Psoas muscle (tissue), 8 donors: ENCODE data around the gene MIER2. TPM values are rescaled to one million over a fixed set of nuclear protein-coding genes. Genes with fewer than 3 reads are reported as not detected.

Experiments used
- ATAC-seq, 4 donors: fragments of 200-7000 bp; cut with Tn5 transposase; one replicate each; pipeline ENCODE4 v1.9.1; 2020; ENCODE audit warnings: moderate library complexity in 3 of 4, mild to moderate bottlenecking in 2 of 4
- DNase-seq, 2 donors: peaks; one replicate each; pipeline ENCODE4 v3.0.0-alpha.2; 2020
- H3K27ac ChIP-seq: fragments of 200-600 bp; one replicate; pipeline ENCODE4 v1.8.0; 2022
- H3K27me3 ChIP-seq, 3 donors: fragments of 200-600 bp in 1 of 3; one replicate each; pipeline versions ENCODE4 v1.6.1 to v1.8.0; 2013 to 2022; ENCODE audit warnings: low read length in 2 of 3, mild to moderate bottlenecking in 2 of 3, moderate library complexity in 1 of 3; ENCODE audit not compliant: insufficient read depth in 3 of 3
- H3K36me3 ChIP-seq, 2 donors: fragments of 200-600 bp in 1 of 2; one replicate each; pipeline versions ENCODE4 v1.6.1 to v1.8.0; 2013 to 2022; ENCODE audit warnings: low read depth in 1 of 2, mild to moderate bottlenecking in 1 of 2, moderate library complexity in 1 of 2; ENCODE audit not compliant: insufficient read depth in 1 of 2
- H3K4me1 ChIP-seq: fragments of 200-600 bp; one replicate; pipeline ENCODE4 v1.8.0; 2022
- H3K4me3 ChIP-seq: fragments of 200-600 bp; one replicate; pipeline ENCODE4 v1.8.0; 2022; ENCODE audit warnings: mild to moderate bottlenecking
- H3K9me3 ChIP-seq: fragments of 200-600 bp; one replicate; pipeline ENCODE4 v1.8.0; 2022
- WGBS, 3 donors: extraction: QIAGEN DNeasy Blood & Tissue Kit; methylation state at CpG; one replicate each; pipeline versions ENCODE4 v1.1.6 to v1.1.7; 2013; 5-methylcytosine and 5-hydroxymethylcytosine counted together
- intact Hi-C, 2 donors: fragments of 100-400 bp; cut with DNase I; formaldehyde crosslinking; loops; one replicate each; pipeline versions ENCODE4 v1.11.0 to v1.14.2; 2022
- polyA plus RNA-seq, 3 donors: library from polyadenylated mRNA; stranded (reverse); fragments of 200-250 nt; gene quantifications; one replicate each; pipeline ENCODE4 v1.2.3, GENCODE V29; 2013
- total RNA-seq, 4 donors: library from RNA; stranded (reverse); fragmentation: NEBNext Ultra II Directional in 2 of 4; extraction: Animal tissue kit (Norgen Biotek cat#: 25700) in 2 of 4; gene quantifications; one replicate each; pipeline versions ENCODE4 v1.2.1 to v1.2.4, GENCODE V29; 2021 to 2023
- TF ChIP-seq, protein P1 (sequence below): fragments of 200-600 bp; IDR thresholded peaks from one replicate; pipeline ENCODE4 v1.8.0; 2022; ENCODE audit warnings: antibody characterized with exemption
- donor health status: healthy with polysubstance abuse.
- donor health status: DM: no; HTN: no; CAD: no; lungs with moderate emphysema.
- donor health status: Bipolar disorder and iron deficiency.
- donor health status: healthy.
- donor health status: DM: yes; HTN: yes; CAD: no.
- donor health status: DM: no; HTN: no; CAD: no.
- donor health status: DM: no; HTN: no; CAD: no.
- donor health status: DM: yes; HTN: yes; CAD: no.

MIER2 gene
- total and polyA plus RNA-seq, 7 donors = 13.3 to 22.2 (median 19.1) TPM

DNA sequence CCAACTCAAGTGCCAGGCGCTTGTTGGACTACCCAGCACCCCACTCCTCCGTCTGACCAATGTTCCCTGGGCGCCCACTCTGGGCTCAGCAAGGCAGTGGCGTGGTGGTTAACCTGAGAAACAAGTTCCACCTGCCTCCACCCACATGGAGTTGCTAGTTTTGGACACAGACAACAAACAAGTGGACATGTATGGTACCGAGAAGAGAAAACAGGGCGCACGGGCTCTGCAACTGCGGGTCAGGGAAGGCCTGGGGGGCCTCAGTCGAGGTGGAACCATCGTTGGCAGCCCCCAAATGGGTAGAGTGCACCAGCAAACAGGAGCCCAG is 2.5 kb downstream of the MIER2 start:
- Histone ChIP-seq H3K4me1 (peaks cover 35% of the 10 kb centered on the region), H3K27ac (peak overlapping the region; percentile 30), H3K9me3 (no peaks in the 10 kb centered on the region), H3K36me3 (no peaks in the 10 kb centered on the region), H3K27me3 (peaks cover 0 to 3% (median 0%) of the 10 kb centered on the region in 3 donors), H3K4me3 (peak overlapping the region; percentile 74)
- TF ChIP-seq, protein P1, sequence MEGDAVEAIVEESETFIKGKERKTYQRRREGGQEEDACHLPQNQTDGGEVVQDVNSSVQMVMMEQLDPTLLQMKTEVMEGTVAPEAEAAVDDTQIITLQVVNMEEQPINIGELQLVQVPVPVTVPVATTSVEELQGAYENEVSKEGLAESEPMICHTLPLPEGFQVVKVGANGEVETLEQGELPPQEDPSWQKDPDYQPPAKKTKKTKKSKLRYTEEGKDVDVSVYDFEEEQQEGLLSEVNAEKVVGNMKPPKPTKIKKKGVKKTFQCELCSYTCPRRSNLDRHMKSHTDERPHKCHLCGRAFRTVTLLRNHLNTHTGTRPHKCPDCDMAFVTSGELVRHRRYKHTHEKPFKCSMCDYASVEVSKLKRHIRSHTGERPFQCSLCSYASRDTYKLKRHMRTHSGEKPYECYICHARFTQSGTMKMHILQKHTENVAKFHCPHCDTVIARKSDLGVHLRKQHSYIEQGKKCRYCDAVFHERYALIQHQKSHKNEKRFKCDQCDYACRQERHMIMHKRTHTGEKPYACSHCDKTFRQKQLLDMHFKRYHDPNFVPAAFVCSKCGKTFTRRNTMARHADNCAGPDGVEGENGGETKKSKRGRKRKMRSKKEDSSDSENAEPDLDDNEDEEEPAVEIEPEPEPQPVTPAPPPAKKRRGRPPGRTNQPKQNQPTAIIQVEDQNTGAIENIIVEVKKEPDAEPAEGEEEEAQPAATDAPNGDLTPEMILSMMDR = no peak
- intact Hi-C loops = no loop called here
- DNase-seq (no peak), ATAC-seq (no peak)
- WGBS, 3 donors = 84 to 90% (median 88%) methylated on average over 10 of the region's 10 CpGs

DNA sequence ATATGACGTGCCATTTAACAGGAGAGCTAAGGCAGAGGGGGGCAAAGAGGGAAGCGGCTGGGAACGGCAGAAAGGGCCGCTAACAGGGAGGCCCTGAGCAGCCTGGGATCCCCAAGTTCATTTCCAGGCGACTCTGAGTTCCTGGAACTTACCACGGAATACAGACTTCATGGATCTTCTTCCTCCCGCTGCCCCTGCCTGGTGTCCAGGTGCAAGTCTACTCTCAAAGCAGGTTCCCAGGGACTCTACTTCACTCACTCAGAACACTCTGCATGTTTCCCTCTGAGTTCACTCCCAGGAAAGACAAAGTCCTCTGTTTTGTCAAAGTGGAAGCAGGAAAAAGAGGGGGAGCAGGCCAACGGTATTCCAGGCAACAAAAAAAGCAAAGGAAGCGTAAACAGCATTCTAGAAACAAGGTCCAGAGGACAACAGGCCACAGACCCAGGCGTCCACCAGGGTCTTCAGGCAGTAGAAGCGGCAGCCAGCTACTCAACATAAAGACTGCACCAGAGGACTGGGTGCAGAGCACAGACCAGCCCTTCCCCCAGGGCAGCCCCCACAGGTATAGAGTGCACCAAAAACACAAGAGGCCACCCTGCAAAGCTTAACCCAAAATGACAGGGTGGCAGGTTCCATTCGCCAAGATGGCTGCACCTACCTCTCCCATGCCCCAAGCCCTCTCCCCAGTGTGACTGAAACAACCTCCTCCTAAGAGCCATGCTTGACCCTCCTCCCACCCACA is 3.0 kb downstream of the MIER2 start:
- TF ChIP-seq, protein P1 = no peak
- Histone ChIP-seq H3K4me3 (peak overlapping the region; percentile 74), H3K27me3 (peaks cover 0 to 3% (median 0%) of the 10 kb centered on the region in 3 donors), H3K4me1 (peaks cover 35% of the 10 kb centered on the region), H3K36me3 (no peaks in the 10 kb centered on the region), H3K27ac (no peak overlapping the region), H3K9me3 (no peaks in the 10 kb centered on the region)
- DNase-seq (no peak), ATAC-seq (no peak)
- WGBS, 3 donors = 62 to 78% (median 70%) methylated on average over 12 of the region's 12 CpGs
- intact Hi-C loops = no loop called here

DNA sequence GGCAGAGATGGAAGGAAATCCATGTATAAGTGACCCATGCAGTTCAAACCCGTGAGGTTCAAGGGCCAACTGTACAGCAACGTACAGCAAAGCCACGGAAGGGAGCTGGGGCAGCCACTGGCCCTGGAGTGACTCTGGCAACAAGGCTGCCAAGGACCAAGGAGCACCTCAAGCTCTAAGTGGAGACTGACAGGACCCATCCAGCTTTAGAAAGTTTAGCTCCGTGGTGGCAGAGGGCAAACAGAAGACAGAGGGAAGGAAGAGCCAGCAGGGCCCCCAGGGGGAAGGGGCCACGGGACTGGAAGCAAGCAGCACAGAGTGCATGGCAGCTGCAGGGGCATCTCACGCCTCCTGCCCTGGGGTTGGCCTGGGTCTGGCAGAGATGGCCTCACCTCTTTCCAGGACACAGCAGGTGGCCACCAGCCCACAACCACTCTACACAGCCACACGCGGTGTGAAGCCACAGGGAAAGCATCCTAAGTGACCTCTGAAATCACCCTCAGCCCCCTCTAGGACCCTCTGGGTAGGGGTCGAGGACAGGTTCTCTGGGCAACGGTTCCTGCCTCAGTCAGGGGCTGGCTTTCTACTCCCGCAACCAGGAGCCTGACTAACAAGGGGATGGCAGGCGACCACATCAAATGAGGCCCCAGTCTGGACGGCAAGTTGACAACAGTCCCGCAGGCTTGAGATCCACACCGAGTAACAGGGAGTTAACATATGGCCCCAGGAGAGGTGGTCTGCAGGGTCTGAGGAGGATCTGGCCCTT is 3.8 kb downstream of the MIER2 start:
- Histone ChIP-seq H3K27ac (no peak overlapping the region), H3K27me3 (peaks cover 0 to 3% (median 0%) of the 10 kb centered on the region in 3 donors), H3K4me3 (peak overlapping the region; percentile 74), H3K36me3 (peaks cover 0 to 1% of the 10 kb centered on the region in 2 donors), H3K4me1 (peaks cover 35% of the 10 kb centered on the region), H3K9me3 (no peaks in the 10 kb centered on the region)
- TF ChIP-seq, protein P1 = no peak
- ATAC-seq = no peak
- intact Hi-C loops = no loop called here
- WGBS, 3 donors = 50 to 60% (median 56%) methylated on average over 15 of the region's 15 CpGs
- no peak for DNase-seq

DNA sequence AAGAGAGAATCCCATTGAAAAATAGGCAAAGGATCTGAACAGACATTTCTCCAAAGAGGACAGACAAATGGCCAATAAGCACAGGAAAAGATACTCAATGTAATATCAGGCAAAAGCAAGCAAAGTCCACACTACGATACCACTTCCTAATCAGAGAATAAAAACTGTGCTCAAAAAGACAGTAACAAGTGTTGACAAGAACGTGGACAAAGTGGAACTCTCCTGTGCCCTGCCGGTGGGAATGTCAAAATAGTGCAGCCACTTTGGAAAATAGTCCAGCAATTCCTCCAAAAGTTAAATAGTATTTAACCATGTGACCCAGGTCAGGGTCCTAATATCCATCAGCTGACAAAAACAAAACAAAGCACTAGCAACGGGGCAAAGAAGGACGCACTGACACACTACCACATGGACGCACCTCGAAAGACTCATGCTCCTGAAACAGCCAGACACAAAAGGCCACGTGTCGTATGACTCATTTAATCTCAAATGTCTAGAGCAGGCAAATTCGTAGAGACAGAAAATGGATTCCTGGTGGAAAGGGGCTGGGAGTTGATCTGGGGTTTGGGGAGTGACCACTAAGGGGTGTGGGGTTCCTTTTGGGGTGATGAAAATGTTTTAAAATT is 5.2 kb downstream of the MIER2 start:
- Histone ChIP-seq H3K27me3 (no peaks in the 10 kb centered on the region), H3K4me3 (no peak overlapping the region), H3K36me3 (peaks cover 0 to 13% of the 10 kb centered on the region in 2 donors), H3K4me1 (peaks cover 35% of the 10 kb centered on the region), H3K9me3 (no peaks in the 10 kb centered on the region), H3K27ac (no peak overlapping the region)
- ATAC-seq = no peak
- TF ChIP-seq, protein P1 = no peak
- intact Hi-C loops = no loop called here
- DNase-seq = no peak
- 89 to 97% (median 95%) methylated on average over 10 of the region's 10 CpGs for WGBS, 3 donors
